Suprapubic skin (tissue), 4 donors: Measurements from ENCODE around the gene ARID4B.

Experiments used
- EP300 ChIP-seq: sonication (generic); formaldehyde crosslinking; IDR thresholded peaks from one replicate; pipeline ENCODE4 v1.6.1; 2017; ENCODE audit warnings: antibody characterized with exemption
- POLR2AphosphoS5 ChIP-seq, 3 donors: sonication (generic); formaldehyde crosslinking; IDR thresholded peaks; one replicate each; pipeline ENCODE4 v1.6.1; 2017; ENCODE audit warnings: antibody characterized with exemption in 3 of 3
- TF ChIP-seq, protein P1 (sequence below), 2 donors: fragments of 200-600 bp in 1 of 2; fragments of 450-650 bp in 1 of 2; sonication (generic) in 1 of 2; IDR thresholded peaks; one replicate each; pipeline ENCODE4 v1.5.1; 2016 to 2019; ENCODE audit warnings: antibody characterized with exemption in 2 of 2, mild to moderate bottlenecking in 1 of 2, moderate library complexity in 1 of 2

DNA sequence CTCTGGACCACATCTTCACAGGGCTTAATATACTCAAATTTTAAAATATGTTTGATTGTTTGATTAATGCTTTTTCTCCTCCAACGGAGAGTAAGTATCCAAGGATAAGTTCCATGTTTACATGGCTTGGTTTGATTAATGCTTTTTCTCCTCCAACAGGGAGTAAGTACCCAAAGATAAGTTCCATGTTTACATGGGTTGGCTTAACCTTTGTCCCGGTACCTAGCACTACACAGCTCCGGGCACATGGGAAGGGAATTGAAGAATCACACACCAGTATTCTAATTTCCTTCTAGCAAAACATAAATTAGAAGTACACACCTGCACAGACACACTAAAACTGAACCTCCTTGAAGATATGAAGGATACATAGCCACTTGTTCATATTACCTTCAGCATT lies 77.5 kb downstream of the ARID4B start:
- TF ChIP-seq POLR2AphosphoS5 (IDR thresholded peaks at IDR 0.05) (no peak), EP300 (no peak)
- TF ChIP-seq, protein P1, sequence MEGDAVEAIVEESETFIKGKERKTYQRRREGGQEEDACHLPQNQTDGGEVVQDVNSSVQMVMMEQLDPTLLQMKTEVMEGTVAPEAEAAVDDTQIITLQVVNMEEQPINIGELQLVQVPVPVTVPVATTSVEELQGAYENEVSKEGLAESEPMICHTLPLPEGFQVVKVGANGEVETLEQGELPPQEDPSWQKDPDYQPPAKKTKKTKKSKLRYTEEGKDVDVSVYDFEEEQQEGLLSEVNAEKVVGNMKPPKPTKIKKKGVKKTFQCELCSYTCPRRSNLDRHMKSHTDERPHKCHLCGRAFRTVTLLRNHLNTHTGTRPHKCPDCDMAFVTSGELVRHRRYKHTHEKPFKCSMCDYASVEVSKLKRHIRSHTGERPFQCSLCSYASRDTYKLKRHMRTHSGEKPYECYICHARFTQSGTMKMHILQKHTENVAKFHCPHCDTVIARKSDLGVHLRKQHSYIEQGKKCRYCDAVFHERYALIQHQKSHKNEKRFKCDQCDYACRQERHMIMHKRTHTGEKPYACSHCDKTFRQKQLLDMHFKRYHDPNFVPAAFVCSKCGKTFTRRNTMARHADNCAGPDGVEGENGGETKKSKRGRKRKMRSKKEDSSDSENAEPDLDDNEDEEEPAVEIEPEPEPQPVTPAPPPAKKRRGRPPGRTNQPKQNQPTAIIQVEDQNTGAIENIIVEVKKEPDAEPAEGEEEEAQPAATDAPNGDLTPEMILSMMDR (IDR thresholded peaks at IDR 0.05) = no peak
